Adrenal gland (tissue), 5 donors: Measurements from ENCODE around the gene THSD4.

Experiments used
- CTCF ChIP-seq, 6 experiments: fragments of 450-650 bp in 4 of 6; fragments of 200-600 bp in 2 of 6; sonication (generic) in 1 of 6; IDR thresholded peaks; 1 replicate in 5 of 6; 2 replicates in 1 of 6; pipeline versions ENCODE4 v1.5.1 to v1.8.0; 2016 to 2021; ENCODE audit warnings: antibody characterized with exemption in 6 of 6, mild to moderate bottlenecking in 2 of 6, moderate library complexity in 1 of 6
- POLR2A ChIP-seq, 2 donors: fragments of 450-650 bp; IDR thresholded peaks; one replicate each; pipeline ENCODE4 v1.6.1; 2017; ENCODE audit warnings: antibody characterized with exemption in 2 of 2, mild to moderate bottlenecking in 2 of 2, moderate library complexity in 1 of 2
- donor health status: DM: no; HTN: no; CAD: no.

GRCh38 chr15:71735385-71735757 is 620.1 kb downstream of the THSD4 start:
- TF ChIP-seq CTCF (IDR thresholded peaks at IDR 0.05) (no peak), POLR2A (IDR thresholded peaks at IDR 0.05) (no peak)
